CD4-positive, alpha-beta T cell treated with Interleukin-10 for 1 hour (primary cell): Measurements from ENCODE around the gene AKT1.
"Not testable (repeated sequence)": the region's sequence is repeated elsewhere in the genome, so short reads cannot be mapped to it uniquely, and the experiment has no call there.

Experiments used
- DNase-seq: peaks from one replicate; pipeline ENCODE4 v3.0.0-alpha.2; 2020

Gene AKT1

DNA sequence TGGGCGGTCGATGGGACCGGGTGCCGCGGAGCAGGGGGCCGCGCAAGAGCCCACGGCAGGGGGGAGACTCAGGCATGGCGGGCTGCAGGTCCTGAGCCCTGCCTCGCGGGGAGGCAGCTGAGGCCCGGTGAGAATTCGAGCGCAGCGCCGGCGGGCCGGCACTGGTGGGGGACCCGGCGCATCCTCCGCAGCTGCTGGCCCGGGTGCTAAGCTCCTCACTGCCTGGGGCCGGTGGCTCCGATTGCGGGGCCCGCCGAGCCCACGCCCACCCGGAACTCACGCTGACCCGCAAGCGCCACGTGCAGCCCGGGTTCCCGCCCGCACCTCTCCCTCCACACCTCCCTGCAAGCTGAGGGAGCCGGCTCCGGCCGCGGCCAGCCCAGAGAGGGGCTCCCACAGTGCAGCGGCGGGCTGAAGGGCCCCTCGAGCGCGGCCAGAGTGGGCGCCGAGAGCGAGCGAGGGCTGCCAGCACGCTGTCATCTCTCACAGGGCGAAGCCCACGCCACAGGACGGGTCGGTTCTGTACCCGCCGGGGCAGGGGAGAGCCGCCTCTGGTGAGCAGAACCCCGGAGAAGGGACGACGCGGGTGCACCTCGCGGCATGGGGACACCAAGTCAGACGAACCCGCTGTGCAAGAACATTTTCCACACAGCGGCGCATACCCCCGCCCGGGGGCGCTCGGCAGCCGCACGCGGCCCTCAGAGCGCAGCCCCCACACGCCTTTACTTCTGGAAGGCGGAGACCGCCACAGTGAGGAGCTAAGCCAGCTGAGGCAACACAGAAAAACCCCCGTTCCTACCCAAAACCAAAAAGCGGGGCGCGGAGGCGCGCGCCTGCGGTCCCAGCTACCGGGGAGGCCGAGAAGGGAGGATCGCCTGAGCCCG lies 43.8 kb downstream of the AKT1 start:
- DNase-seq = no peak

- not testable (repeated sequence) for DNase-seq
These were observed 44.8 kb downstream of the AKT1 start for GRCh38 chr14:104750753-104751057.

DNA sequence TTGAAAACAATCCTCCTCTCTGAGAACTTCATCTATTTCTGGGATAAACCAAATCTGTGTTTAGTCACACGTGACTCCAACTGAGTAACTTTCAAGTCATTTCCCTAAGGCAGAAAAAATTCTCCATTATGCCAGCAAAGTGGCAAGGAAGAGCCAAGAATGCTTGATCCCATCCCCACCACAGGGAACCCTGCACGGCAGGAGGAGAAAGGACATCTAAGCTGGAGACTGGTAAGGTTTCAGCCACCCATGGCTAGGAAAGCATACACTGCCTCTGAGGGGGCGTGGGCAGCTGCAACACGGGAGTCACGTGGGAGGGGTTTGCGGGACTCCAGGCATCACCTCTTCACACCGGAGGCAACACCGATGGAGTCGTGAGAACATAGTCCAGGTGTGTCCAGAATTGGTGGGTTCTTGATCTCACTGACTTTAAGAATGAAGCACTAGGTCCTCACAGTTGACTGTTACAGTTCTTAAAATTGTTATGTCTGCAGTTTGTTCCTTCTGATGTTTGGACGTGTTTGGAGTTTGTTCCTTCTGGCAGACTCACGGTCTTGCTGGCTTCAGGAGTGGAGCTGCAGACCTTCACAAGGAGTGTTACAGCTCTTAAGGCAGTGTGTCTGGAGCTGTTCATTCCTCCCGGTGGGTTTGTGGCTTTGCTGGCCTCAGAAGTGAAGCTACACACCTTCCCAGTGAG lies 45.3 kb downstream of the AKT1 start:
- DNase-seq = no peak

DNA sequence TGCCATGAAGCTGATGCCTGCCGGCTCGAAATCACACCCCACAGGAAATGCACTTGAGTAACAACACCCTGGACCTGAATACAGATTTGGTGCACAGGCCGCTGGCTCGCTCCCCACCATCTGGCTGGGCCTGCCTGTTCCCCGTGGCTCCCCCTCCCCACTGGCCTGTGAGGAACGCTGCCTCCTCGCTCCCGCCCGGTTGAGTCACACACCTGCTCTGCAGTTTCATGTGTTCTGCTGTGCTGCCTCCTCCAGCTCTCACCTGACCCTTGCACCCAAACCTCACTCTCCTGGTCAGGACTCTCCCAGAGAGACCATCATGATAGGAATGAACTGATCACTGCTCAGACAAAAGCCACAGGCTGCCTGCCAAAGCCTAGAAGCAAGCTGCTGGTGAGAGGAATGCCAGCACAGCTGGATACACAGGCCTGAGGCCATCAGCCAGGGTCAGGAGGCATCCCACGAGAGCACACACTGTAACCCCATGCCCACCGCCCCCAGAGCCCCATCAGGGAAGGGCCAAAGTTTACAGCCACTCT lies 46.4 kb downstream of the AKT1 start:
- DNase-seq = no peak

DNA sequence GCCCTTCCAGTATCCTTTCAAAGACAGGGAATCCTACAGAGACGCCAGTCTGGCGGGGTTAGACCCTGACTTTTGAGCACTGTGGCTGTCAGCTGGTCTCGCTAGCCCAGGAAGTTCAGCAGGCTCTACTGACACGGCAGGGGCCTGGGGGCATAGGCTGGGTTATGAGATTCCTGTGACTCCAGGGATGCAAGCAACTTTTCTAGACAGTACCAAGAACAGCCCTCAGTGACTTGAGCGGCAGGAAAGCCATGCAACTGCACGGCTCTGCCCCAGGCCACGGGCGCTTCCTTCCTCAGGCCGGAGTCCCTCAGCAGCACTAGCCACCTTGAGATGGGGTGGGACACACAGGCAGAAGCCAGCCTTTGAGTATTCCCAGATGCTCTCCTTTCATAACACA lies 47.7 kb downstream of the AKT1 start:
- DNase-seq = no peak

GRCh38 chr14:104746934-104747481 lies 48.5 kb downstream of the AKT1 start:
- no peak for DNase-seq

DNA sequence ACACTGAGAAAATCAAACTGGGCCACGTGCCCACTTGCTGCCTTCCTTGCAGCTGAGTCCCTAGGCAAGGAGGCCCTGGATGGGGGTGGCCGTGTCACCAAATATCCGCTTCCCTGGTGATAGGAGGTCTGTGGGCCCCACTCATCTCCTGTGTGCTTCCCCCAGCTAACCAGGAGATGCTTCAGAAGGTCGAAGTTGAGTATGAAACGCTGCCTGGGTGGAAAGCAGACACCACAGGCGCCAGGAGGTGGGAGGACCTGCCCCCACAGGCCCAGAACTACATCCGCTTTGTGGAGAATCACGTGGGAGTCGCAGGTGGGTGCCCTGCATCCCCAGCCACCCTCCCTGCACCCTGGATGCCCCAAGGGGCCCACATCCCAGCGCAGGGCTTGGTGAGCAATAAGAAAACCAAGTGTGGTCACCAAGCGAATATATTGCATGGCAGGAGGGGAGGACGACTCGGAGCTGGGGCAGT lies 49.4 kb downstream of the AKT1 start:
- DNase-seq = no peak

DNA sequence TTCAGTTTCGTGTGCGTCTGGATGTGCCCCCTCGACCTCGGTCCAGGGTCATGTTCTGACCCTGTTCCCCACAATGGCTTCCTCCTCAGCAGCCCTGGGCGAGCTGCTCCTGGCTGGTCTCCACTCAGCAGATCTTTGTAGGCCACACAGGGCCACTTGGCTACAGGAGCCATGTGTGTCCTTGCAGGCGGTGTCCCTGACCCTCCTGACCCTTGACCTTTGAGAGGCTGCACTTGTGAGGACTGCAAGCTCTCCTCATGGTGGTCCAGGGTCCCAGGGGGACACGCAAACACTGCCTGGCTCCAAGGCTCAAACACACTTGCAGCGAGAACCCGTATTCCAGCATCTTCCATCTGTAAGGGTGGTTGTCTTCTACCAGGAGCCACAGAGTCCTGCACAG lies 50.1 kb downstream of the AKT1 start:
- no peak for DNase-seq

- no peak for DNase-seq
These were observed 51.1 kb downstream of the AKT1 start for GRCh38 chr14:104744484-104744883.

GRCh38 chr14:104743461-104744380 lies 51.8 kb downstream of the AKT1 start:
- DNase-seq = no peak

DNA sequence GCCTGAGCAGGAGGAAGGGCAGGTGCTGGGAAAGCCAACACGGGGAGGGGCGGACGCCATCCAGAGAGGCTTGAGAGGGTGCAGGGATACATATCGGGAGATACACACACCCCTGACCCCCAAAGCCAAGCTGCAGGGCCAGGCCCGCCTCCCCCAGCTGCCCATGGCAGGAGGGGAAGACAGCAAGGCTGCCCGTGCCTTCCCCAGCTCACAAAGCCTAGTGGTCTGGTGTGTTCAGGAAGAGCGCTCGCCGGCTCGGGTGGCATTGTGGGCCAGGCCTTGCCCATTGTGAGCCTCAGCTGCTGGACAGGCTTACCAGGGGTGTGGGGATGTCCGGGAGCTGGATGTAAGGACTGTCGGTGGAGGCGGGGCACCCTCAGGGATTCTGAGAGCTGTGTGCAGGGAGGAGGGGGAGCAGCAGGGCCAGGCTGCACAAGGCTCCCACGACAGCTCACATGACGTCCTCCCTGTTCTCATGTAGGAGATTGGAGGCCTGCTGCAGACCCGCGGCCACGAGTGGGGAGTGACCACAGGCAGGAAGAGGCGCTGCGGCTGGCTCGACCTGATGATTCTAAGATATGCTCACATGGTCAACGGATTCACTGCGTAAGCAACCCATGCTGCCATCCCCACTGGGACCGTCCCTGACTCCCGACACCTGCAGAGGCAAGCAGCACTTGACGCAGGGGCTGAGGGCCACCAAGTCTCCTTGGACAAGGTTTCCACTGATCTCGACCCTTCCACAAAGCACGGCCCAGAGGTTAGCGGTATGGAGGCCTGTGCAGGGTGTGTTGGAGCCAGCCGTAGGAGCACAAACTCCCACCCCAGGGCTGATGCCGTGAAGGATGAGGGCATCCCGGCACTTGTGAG lies 52.7 kb downstream of the AKT1 start:
- DNase-seq = no peak

- no peak for DNase-seq
These were observed 53.7 kb downstream of the AKT1 start for GRCh38 chr14:104741803-104742251.

- no peak for DNase-seq
These were observed 54.3 kb downstream of the AKT1 start for GRCh38 chr14:104741108-104741802.

DNA sequence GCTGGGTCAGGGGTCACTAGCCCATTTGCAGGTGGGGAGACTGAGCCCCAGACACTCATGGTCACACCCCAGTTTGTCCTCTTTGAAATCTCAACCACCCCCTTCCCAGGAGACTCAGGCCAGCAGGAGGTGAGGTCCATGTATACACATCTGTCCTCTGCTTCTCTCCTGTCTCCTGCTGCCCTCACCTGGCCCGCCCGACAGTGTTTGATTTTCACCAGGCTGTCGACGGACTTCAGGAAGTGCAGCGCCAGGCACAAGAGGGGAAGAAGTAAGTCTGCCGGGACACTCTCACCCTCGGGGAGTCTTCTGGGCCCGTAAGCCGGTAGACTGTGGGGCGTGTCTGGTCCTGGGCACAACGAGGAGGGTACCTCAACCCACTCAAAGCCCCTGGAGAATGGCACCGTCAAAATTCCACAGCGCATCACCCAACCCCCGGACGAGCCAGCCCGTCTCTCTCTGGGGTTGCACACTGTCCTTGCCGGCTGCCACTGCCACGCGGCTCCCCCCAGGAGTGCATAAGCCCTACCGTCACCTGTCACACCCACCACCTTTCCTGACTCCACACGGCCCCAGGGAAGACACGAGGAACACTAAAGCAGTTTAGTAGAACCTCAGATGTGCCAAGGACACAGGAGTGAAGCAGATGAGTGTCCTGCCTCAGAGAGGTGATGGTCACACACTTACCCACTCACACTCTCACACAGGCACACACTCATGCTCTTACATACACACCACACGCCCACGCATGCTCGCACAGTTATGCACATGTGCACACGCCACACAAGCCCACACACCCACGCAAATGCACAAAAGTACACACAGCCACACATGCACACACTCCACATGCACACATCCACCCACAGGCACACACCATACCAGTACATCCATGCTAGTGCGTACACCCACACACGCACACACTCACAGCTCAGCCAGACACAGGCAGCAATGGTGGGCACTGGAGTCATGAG lies 55.7 kb downstream of the AKT1 start:
- DNase-seq = no peak

DNA sequence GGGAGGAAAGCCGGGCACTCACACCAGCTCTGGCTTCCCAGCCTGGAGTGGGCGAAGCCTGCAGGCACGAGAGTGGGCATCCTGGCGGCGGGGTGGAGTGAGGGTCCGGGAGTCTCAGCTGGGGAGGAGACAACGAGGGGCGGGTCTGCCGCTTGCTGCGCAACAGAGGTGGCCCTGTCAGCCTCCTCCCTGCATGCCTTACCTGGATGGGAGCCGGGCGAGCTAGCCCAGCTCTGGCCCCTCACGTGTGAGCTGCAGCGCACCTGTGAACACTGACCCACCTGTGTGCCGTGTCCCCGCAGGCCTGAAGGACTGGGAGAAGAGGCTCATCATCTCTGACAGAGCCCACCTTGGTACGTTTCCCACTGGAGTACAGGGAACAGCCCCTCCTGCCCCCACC lies 56.5 kb downstream of the AKT1 start:
- no peak for DNase-seq

- no peak for DNase-seq
These were observed 57.1 kb downstream of the AKT1 start for GRCh38 chr14:104738375-104739019.

DNA sequence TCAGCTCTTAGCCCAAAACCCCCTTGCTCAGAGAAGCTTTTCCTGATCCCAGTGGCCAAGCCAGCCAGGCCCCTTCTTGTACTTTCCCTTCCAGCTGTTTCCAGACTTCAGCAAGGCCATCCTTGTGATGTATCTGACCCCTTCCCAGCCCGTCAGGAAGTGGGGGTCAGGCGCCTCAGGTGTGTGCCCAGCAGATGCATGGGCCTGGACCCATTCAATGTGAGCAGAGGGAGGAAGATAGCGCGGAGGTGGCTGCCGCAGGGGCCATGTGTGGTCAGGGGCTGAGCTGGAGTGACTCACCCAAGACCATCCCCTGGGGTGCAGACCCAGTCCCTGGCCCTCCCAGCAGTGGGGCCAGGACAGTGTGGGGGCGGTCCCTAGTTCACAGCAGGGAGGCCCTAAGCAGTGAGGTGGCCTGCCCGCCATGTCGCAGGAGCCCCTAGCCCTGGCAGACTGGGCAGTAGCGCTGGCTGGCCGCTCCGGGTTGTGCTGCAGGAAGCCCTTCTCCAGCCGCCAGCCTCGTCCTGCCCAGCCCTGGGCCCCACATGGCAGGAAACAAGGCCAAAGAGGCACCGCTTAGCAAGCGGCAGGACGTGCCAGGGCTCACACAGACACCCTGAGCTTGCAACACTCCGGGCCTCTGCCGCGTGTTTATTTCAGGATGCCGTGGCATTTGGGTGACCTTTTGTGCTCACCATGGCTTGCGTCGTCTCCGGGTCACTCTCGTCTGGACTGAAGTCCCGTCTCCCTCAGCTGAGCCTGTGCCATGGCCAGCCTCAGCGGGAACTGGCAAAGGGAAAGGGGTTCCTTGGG lies 59.5 kb downstream of the AKT1 start:
- DNase-seq = no peak
